ENCODE measurements around the gene TMEM266. TPM values are rescaled to one million over a fixed set of nuclear protein-coding genes. Genes with fewer than 3 reads are reported as not detected.
"Not testable (repeated sequence)": the region's sequence is repeated elsewhere in the genome, so short reads cannot be mapped to it uniquely, and the experiment has no call there.

TMEM266 gene
- polyA plus RNA-seq (2011; rRNA removed), result 0.05 TPM in 1 of 2 replicates, not detected in the other
- polyA minus RNA-seq (2011; rRNA and poly(A)+ RNA removed), result 0.13 TPM in 1 of 2 replicates, not detected in the other

- Histone ChIP-seq H3K4me3 (ENCODE audit: low read depth, low read length) (peak within 1 kb of the TSS; percentile 62), H3K9me3 (ENCODE audit: control insufficient read depth, insufficient read depth, low read length) (no peaks in the 10 kb centered on the region; the same call in 1 of the 2 replicates), H3K27ac (ENCODE audit: low read depth, low read length) (no peak within 1 kb of the TSS), H3K27me3 (ENCODE audit: control insufficient read depth, insufficient read depth, low read length) (peaks cover 56% of the 10 kb centered on the region)
- ChIA-PET POLR2A (interaction anchor here (0.6 kb wide), 1 partner anchor 58 kb away, joined by 11 read pairs; no protein-coding TSS in a partner anchor), CTCF (interaction anchor here (3.6 to 8.2 kb wide), 3 partner anchors 12 to 90 kb away, joined by 17 to 167 read pairs (median 48); no protein-coding TSS in a partner anchor)
- no peak for TF ChIP-seq CTCF (IDR thresholded peaks at IDR 0.05; ENCODE audit: low read depth, low read length)
- no peak for DNase-seq (ENCODE audit: low read depth, low spot score)
Measured at GRCh38 chr15:76059320-76060117, at the start of gene TMEM266. Gene TMEM266, plus strand, starts transcription at chr15:76059985. Its CDS starts 74,279 bp downstream, at chr15:76134264.

GRCh38 chr15:76010613-76011012 lies 49.2 kb upstream of the TMEM266 start:
- DNase-seq (ENCODE audit: low read depth, low spot score), result no peak
- POLR2A ChIA-PET, result no interaction called here
- TF ChIP-seq CTCF (IDR thresholded peaks at IDR 0.05; ENCODE audit: low read depth, low read length), result no peak
- Histone ChIP-seq H3K4me3 (ENCODE audit: low read depth, low read length) (no peak overlapping the region), H3K27ac (ENCODE audit: low read depth, low read length) (no peak overlapping the region), H3K9me3 (ENCODE audit: control insufficient read depth, insufficient read depth, low read length) (no peaks in the 10 kb centered on the region), H3K27me3 (ENCODE audit: control insufficient read depth, insufficient read depth, low read length) (peaks cover 6% of the 10 kb centered on the region)
- CTCF ChIA-PET, result no interaction called here

- DNase-seq (ENCODE audit: low read depth, low spot score), result no peak
- Histone ChIP-seq H3K27me3 (ENCODE audit: control insufficient read depth, insufficient read depth, low read length) (peaks cover 3% of the 10 kb centered on the region), H3K27ac (ENCODE audit: low read depth, low read length) (no peak within 1 kb of the TSS), H3K4me3 (ENCODE audit: low read depth, low read length) (no peak within 1 kb of the TSS), H3K9me3 (ENCODE audit: control insufficient read depth, insufficient read depth, low read length) (no peaks in the 10 kb centered on the region)
- ChIA-PET POLR2A (no interaction called here), CTCF (interaction anchor here (0.6 kb wide), 1 partner anchor 824 kb away, joined by 3 read pairs; no protein-coding TSS in a partner anchor)
- TF ChIP-seq CTCF (IDR thresholded peaks at IDR 0.05; ENCODE audit: low read depth, low read length), result no peak
Measured at GRCh38 chr15:76011627-76012551, 47.9 kb upstream of the TMEM266 start, which contains the start of gene NRG4. Gene NRG4, minus strand, starts transcription at chr15:76012424. Its CDS starts 1,194 bp downstream, at chr15:76011230.

GRCh38 chr15:76013470-76013869 lies 46.3 kb upstream of the TMEM266 start:
- H3K9me3 ChIP-seq (ENCODE audit: control insufficient read depth, insufficient read depth, low read length); POLR2A ChIA-PET; H3K4me3 ChIP-seq (ENCODE audit: low read depth, low read length); H3K27me3 ChIP-seq (ENCODE audit: control insufficient read depth, insufficient read depth, low read length); CTCF ChIA-PET; DNase-seq (ENCODE audit: low read depth, low spot score); H3K27ac ChIP-seq (ENCODE audit: low read depth, low read length): not testable (repeated sequence)

- CTCF ChIA-PET, result no interaction called here
Measured at GRCh38 chr15:76024021-76024768, 35.6 kb upstream of the TMEM266 start.

More at GRCh38 chr15:76024021-76024768, 35.6 kb upstream of the TMEM266 start:
- no peak for DNase-seq (ENCODE audit: low read depth, low spot score)
- peaks cover 4% of the 10 kb centered on the region; the same call in 1 of the 2 replicates for H3K9me3 ChIP-seq (ENCODE audit: control insufficient read depth, insufficient read depth, low read length)
- TF ChIP-seq CTCF (IDR thresholded peaks at IDR 0.05; ENCODE audit: low read depth, low read length), result no peak
- POLR2A ChIA-PET, result no interaction called here
- H3K4me3 ChIP-seq (ENCODE audit: low read depth, low read length), result no peak overlapping the region
- H3K27me3 ChIP-seq (ENCODE audit: control insufficient read depth, insufficient read depth, low read length), result no peaks in the 10 kb centered on the region
- no peak overlapping the region for H3K27ac ChIP-seq (ENCODE audit: low read depth, low read length)
